ENCODE results near the gene ELMO1. TPM values are rescaled to one million over a fixed set of nuclear protein-coding genes. Genes with fewer than 3 reads are reported as not detected.

The ELMO1 gene
- total RNA-seq, 1 experiment from 2014 or later, result 7.8 TPM

- H3K4ac ChIP-seq (ENCODE audit: low read depth, low read length), result no peak overlapping the region
- Mint-ChIP-seq H3K4me3 (no peak overlapping the region), H3K36me3 (ENCODE audit: insufficient read depth in 1 of 3, low read depth in 3 of 3) (no peaks in the 10 kb centered on the region), H3K9me3 (no peaks in the 10 kb centered on the region), H3K27ac (peak overlapping the region in 1 of 3 experiments; percentile 83; a peak in 1 of 7 replicates), H3K27me3 (ENCODE audit: low read depth) (no peaks in the 10 kb centered on the region), H3K4me1 (peaks cover 8 to 9% of the 10 kb centered on the region in 2 experiments)
- H3K56ac ChIP-seq (ENCODE audit: insufficient read length, low read depth, low read length), result no peak overlapping the region
- H2BK15ac ChIP-seq (ENCODE audit: low read depth, low read length), result no peak overlapping the region
- no peak overlapping the region for H3T11ph ChIP-seq (ENCODE audit: low read length)
- no peaks in the 10 kb centered on the region for H4K20me1 ChIP-seq (ENCODE audit: control insufficient read depth, insufficient read depth, insufficient read length)
- H2BK12ac ChIP-seq (ENCODE audit: insufficient read length, low read depth, low read length), result no peak overlapping the region
- no peaks in the 10 kb centered on the region for H3K79me1 ChIP-seq (ENCODE audit: insufficient read depth, low read depth, low read length, poor library complexity, severe bottlenecking)
- H3K79me2 ChIP-seq (ENCODE audit: insufficient read depth, low read length), result no peaks in the 10 kb centered on the region
- H3K14ac ChIP-seq (ENCODE audit: insufficient read depth, low read length), result no peak overlapping the region
- DNase-seq, result no peak
- H3K18ac ChIP-seq (ENCODE audit: insufficient read length, low read depth, low read length), result no peak overlapping the region
- no peak overlapping the region for H2AFZ ChIP-seq (ENCODE audit: low read length)
- H2BK5ac ChIP-seq (ENCODE audit: insufficient read length, low read length), result no peak overlapping the region
- no peak overlapping the region for H3K27ac ChIP-seq (ENCODE audit: insufficient read length, low read depth, low read length)
- H3K9me3 ChIP-seq (ENCODE audit: control insufficient read depth, low read depth, low read length), result no peaks in the 10 kb centered on the region
- TF ChIP-seq, protein P1, sequence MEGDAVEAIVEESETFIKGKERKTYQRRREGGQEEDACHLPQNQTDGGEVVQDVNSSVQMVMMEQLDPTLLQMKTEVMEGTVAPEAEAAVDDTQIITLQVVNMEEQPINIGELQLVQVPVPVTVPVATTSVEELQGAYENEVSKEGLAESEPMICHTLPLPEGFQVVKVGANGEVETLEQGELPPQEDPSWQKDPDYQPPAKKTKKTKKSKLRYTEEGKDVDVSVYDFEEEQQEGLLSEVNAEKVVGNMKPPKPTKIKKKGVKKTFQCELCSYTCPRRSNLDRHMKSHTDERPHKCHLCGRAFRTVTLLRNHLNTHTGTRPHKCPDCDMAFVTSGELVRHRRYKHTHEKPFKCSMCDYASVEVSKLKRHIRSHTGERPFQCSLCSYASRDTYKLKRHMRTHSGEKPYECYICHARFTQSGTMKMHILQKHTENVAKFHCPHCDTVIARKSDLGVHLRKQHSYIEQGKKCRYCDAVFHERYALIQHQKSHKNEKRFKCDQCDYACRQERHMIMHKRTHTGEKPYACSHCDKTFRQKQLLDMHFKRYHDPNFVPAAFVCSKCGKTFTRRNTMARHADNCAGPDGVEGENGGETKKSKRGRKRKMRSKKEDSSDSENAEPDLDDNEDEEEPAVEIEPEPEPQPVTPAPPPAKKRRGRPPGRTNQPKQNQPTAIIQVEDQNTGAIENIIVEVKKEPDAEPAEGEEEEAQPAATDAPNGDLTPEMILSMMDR (conservative IDR thresholded peaks at IDR 0.05), result no peak
- H2BK20ac ChIP-seq (ENCODE audit: low read depth, low read length, poor library complexity, severe bottlenecking), result no peak overlapping the region
- H4K5ac ChIP-seq (ENCODE audit: insufficient read length, low read depth, low read length), result no peak overlapping the region
- WGBS (ENCODE audit: extremely low coverage, insufficient read length, low lambda C conversion rate), result no CpG with 5 or more reads among the region's 10 CpGs
- H4K8ac ChIP-seq (replicated peaks; ENCODE audit: insufficient read length, low read depth, low read length), result no peak overlapping the region
- no peaks in the 10 kb centered on the region for H3K27me3 ChIP-seq (ENCODE audit: insufficient read depth, low read length)
- H3K4me2 ChIP-seq (ENCODE audit: insufficient read depth, insufficient read length, low read length), result no peak overlapping the region
- no peak overlapping the region for H2BK120ac ChIP-seq (ENCODE audit: low read depth, low read length, poor library complexity, severe bottlenecking)
- H3K4me1 ChIP-seq (ENCODE audit: insufficient read depth, low read length), result no peaks in the 10 kb centered on the region
- no peak overlapping the region for H3K23ac ChIP-seq (ENCODE audit: insufficient read length, low read depth, low read length)
- no peak overlapping the region for H4K91ac ChIP-seq (ENCODE audit: insufficient read length, low read depth, low read length)
- no peak overlapping the region for H3K9ac ChIP-seq (ENCODE audit: extremely low read depth, insufficient read length, low read length)
- no peak overlapping the region for H2AK5ac ChIP-seq (ENCODE audit: insufficient read length, low read length)
- H3K23me2 ChIP-seq (ENCODE audit: insufficient read length, low read depth, low read length, poor library complexity, severe bottlenecking), result no peaks in the 10 kb centered on the region
Observed at GRCh38 chr7:37198041-37198905, 250.4 kb downstream of the ELMO1 start.
